OCI-LY7 (cell line): ENCODE measurements around the gene PIAS2. TPM values are rescaled to one million over a fixed set of nuclear protein-coding genes. Genes with fewer than 3 reads are reported as not detected.

Experiments
- BruUV-seq: library from RNA; stranded (reverse); fragments of 400-500 nt; replicated peaks from 2 replicates; lab custom pipeline; 2021; lab: Mats Ljungman, UMichigan
- CTCF ChIA-PET: fragments of 300-600 bp; sonication (Branson Sonifier 250); formaldehyde crosslinking; loops from one replicate; lab custom pipeline; 2022; ENCODE audit warnings: antibody characterized with exemption; ENCODE audit not compliant: unreplicated experiment; lab: Charles Lee
- POLR2A ChIA-PET: fragments of 300-600 bp; sonication (Branson Sonifier 250); formaldehyde crosslinking; loops from one replicate; lab custom pipeline; 2022; ENCODE audit warnings: antibody characterized with exemption; lab: Charles Lee
- DNase-seq: peaks from one replicate; pipeline ENCODE4 v3.0.0-alpha.2; 2015; ENCODE audit warnings: low spot score
- H2AFZ ChIP-seq: fragments of 200-600 bp; sonication (generic), shearing (Covaris generic); 2 replicates; pipeline ENCODE4 v1.6.1; 2014; ENCODE audit warnings: mild to moderate bottlenecking, antibody characterized with exemption, low read length, moderate library complexity
- H3K27ac ChIP-seq: fragments of 200-600 bp; sonication (generic); 2 replicates; pipeline ENCODE4 v1.5.1; 2014; ENCODE audit warnings: mixed run types, low read depth, mild to moderate bottlenecking, moderate library complexity, low read length, inconsistent platforms; ENCODE audit not compliant: poor library complexity, severe bottlenecking
- H3K36me3 ChIP-seq: fragments of 200-600 bp; sonication (generic); 2 replicates; pipeline ENCODE4 v1.6.1; 2014; ENCODE audit warnings: mild to moderate bottlenecking, antibody characterized with exemption, low read length, moderate library complexity, mixed read lengths; ENCODE audit not compliant: insufficient read depth
- H3K4me1 ChIP-seq: fragments of 200-600 bp; sonication (generic); 2 replicates; pipeline ENCODE4 v1.5.1; 2014; ENCODE audit warnings: mild to moderate bottlenecking, low read length; ENCODE audit not compliant: insufficient read depth, poor library complexity, severe bottlenecking
- H3K4me2 ChIP-seq: fragments of 200-600 bp; sonication (generic); 2 replicates; pipeline ENCODE4 v1.6.1; 2014; ENCODE audit warnings: mild to moderate bottlenecking, low read length
- H3K4me3 ChIP-seq: fragments of 200-600 bp; sonication (generic); 2 replicates; pipeline ENCODE4 v1.5.1; 2014; ENCODE audit warnings: mild to moderate bottlenecking, low read depth, low read length; ENCODE audit not compliant: poor library complexity, severe bottlenecking
- H3K79me2 ChIP-seq: fragments of 200-600 bp; sonication (generic); 2 replicates; pipeline ENCODE4 v1.6.1; 2016; ENCODE audit warnings: low read depth, mild to moderate bottlenecking, low read length, moderate library complexity, mixed read lengths; ENCODE audit not compliant: insufficient read depth
- H3K9me2 ChIP-seq: fragments of 200-600 bp; sonication (generic); 2 replicates; pipeline ENCODE4 v1.6.1; 2016; ENCODE audit warnings: mild to moderate bottlenecking, low read length, mixed read lengths; ENCODE audit not compliant: insufficient read depth
- H3K9me3 ChIP-seq: fragments of 200-600 bp; sonication (generic); 2 replicates; pipeline ENCODE4 v1.6.1; 2014; ENCODE audit warnings: mild to moderate bottlenecking, mixed run types, low read length, mixed read lengths
- H4K20me1 ChIP-seq: fragments of 200-600 bp; sonication (generic); 2 replicates; pipeline ENCODE4 v1.6.1; 2014; ENCODE audit warnings: mild to moderate bottlenecking, antibody characterized with exemption, low read length, moderate library complexity, mixed read lengths; ENCODE audit not compliant: insufficient read depth
- CTCF ChIP-seq: fragments of 200-600 bp; sonication (generic); conservative IDR thresholded peaks from 2 replicates; pipeline ENCODE4 v1.5.1; 2014; ENCODE audit warnings: mild to moderate bottlenecking, antibody characterized with exemption, low read length, moderate library complexity, mixed read lengths
- EZH2phosphoT487 ChIP-seq: fragments of 200-600 bp; sonication (generic); IDR thresholded peaks from 2 replicates; pipeline ENCODE4 v1.6.1; 2018; ENCODE audit warnings: low read depth, borderline replicate concordance, mild to moderate bottlenecking, mixed run types, antibody characterized with exemption, low read length, moderate library complexity, mixed read lengths
- intact Hi-C: fragments of 100-400 bp; cut with micrococcal nuclease; formaldehyde crosslinking; loops from one replicate; pipeline ENCODE4 v1.10.0; 2022; ENCODE audit not compliant: unreplicated experiment
- total RNA-seq, 2 experiments: library from RNA; depleted of rRNA in 1 of 2; stranded (reverse); fragments of >200 nt in 1 of 2; shearing (Covaris generic) in 1 of 2; gene quantifications; 2 replicates each; pipeline ENCODE4 v1.2.3, GENCODE V29; 2014 to 2022

The PIAS2 gene
- total RNA-seq, 2 experiments from 2014 or later: 18.1 to 35.7 TPM

GRCh38 chr18:46849007-46849406, 68.3 kb downstream of the PIAS2 start:
- H3K4me3 ChIP-seq: no peak overlapping the region
- peaks cover 19% of the 10 kb centered on the region for H3K4me1 ChIP-seq
- POLR2A ChIA-PET: no interaction called here
- no peak for TF ChIP-seq EZH2phosphoT487
- TF ChIP-seq CTCF: no peak
- intact Hi-C loops: no loop called here
- no peaks in the 10 kb centered on the region for H3K79me2 ChIP-seq
- H3K4me2 ChIP-seq: peak overlapping the region; percentile 42
- H3K36me3 ChIP-seq: peaks cover 13% of the 10 kb centered on the region
- no peak overlapping the region for H3K27ac ChIP-seq
- no peaks in the 10 kb centered on the region for H3K9me2 ChIP-seq
- DNase-seq: no peak
- no TSS peak for BruUV-seq
- H2AFZ ChIP-seq: no peak overlapping the region
- CTCF ChIA-PET: no interaction called here
- no peaks in the 10 kb centered on the region for H3K9me3 ChIP-seq
- no peaks in the 10 kb centered on the region for H4K20me1 ChIP-seq

GRCh38 chr18:46843372-46843771, 73.9 kb downstream of the PIAS2 start:
- ChIA-PET POLR2A (interaction anchor here (0.6 kb wide), 1 partner anchor 185 kb away, joined by 3 read pairs; no protein-coding TSS in a partner anchor), CTCF (no interaction called here)
- no peak for TF ChIP-seq CTCF
- TF ChIP-seq EZH2phosphoT487: no peak
- Histone ChIP-seq H3K4me2 (no peak overlapping the region), H3K9me2 (no peaks in the 10 kb centered on the region), H3K9me3 (no peaks in the 10 kb centered on the region), H3K4me1 (peaks cover 5% of the 10 kb centered on the region), H3K79me2 (no peaks in the 10 kb centered on the region), H3K4me3 (no peak overlapping the region), H3K36me3 (peaks cover 8% of the 10 kb centered on the region), H2AFZ (no peak overlapping the region), H3K27ac (no peak overlapping the region), H4K20me1 (no peaks in the 10 kb centered on the region)
- intact Hi-C loops: no loop called here
- no TSS peak for BruUV-seq
- no peak for DNase-seq

GRCh38 chr18:46842583-46842982, 74.7 kb downstream of the PIAS2 start:
- H3K36me3 ChIP-seq: peaks cover 8% of the 10 kb centered on the region
- no peak overlapping the region for H3K4me3 ChIP-seq
- H2AFZ ChIP-seq: no peak overlapping the region
- no peak for DNase-seq
- H3K9me2 ChIP-seq: no peaks in the 10 kb centered on the region
- no peak overlapping the region for H3K27ac ChIP-seq
- intact Hi-C loops: no loop called here
- no peak for TF ChIP-seq CTCF
- TF ChIP-seq EZH2phosphoT487: no peak
- ChIA-PET POLR2A (no interaction called here), CTCF (no interaction called here)
- no peaks in the 10 kb centered on the region for H3K4me1 ChIP-seq
- no peaks in the 10 kb centered on the region for H4K20me1 ChIP-seq
- no peaks in the 10 kb centered on the region for H3K9me3 ChIP-seq
- H3K4me2 ChIP-seq: no peak overlapping the region
- no TSS peak for BruUV-seq
- no peaks in the 10 kb centered on the region for H3K79me2 ChIP-seq
